Esophagus squamous epithelium (tissue), 5 donors: Measurements from ENCODE around the gene ITK. TPM values are rescaled to one million over a fixed set of nuclear protein-coding genes. Genes with fewer than 3 reads are reported as not detected.

Source experiments
- DNase-seq: peaks from one replicate; lab custom pipeline; 2025; lab: John Stamatoyannopoulos, UW
- H3K27ac ChIP-seq, 4 donors: fragments of 200-600 bp; sonication (generic); one replicate each; pipeline ENCODE4 v1.5.1; 2016 to 2019; ENCODE audit warnings: mild to moderate bottlenecking in 1 of 4
- H3K27me3 ChIP-seq, 4 donors: fragments of 200-600 bp; sonication (generic); 1 replicate in 3 of 4; 2 replicates in 1 of 4; pipeline versions ENCODE4 v1.5.1 to v1.6.0; 2017 to 2021; ENCODE audit warnings: antibody characterized with exemption in 1 of 4
- H3K36me3 ChIP-seq, 3 donors: fragments of 200-600 bp; sonication (generic); one replicate each; pipeline ENCODE4 v1.5.1; 2016 to 2019
- H3K4me1 ChIP-seq, 3 donors: fragments of 200-600 bp; sonication (generic); one replicate each; pipeline ENCODE4 v1.5.1; 2017 to 2019
- H3K4me3 ChIP-seq, 4 donors: fragments of 200-600 bp; sonication (generic); 1 replicate in 3 of 4; 2 replicates in 1 of 4; pipeline ENCODE4 v1.5.1; 2016 to 2019; ENCODE audit warnings: mild to moderate bottlenecking in 2 of 4, moderate library complexity in 1 of 4
- H3K9me3 ChIP-seq, 3 donors: fragments of 200-600 bp; sonication (generic); one replicate each; pipeline ENCODE4 v1.5.1; 2016 to 2019
- CTCF ChIP-seq, 6 experiments: fragments of 450-650 bp in 4 of 6; fragments of 200-600 bp in 2 of 6; sonication (generic) in 2 of 6; IDR thresholded peaks; one replicate each; pipeline ENCODE4 v1.5.1; 2016 to 2019; ENCODE audit warnings: antibody characterized with exemption in 6 of 6, mild to moderate bottlenecking in 4 of 6, moderate library complexity in 4 of 6
- POLR2A ChIP-seq, 4 donors: fragments of 450-650 bp; IDR thresholded peaks; one replicate each; pipeline ENCODE4 v1.6.1; 2017; ENCODE audit warnings: antibody characterized with exemption in 4 of 4, mild to moderate bottlenecking in 4 of 4, moderate library complexity in 3 of 4
- WGBS, 2 donors: methylation state at CpG; one replicate each; pipeline ENCODE4 v1.1.5; 2018; 5-methylcytosine and 5-hydroxymethylcytosine counted together
- intact Hi-C: fragments of 100-400 bp; cut with DNase I; formaldehyde crosslinking; loops from one replicate; pipeline ENCODE4 v1.15.0; 2022
- total RNA-seq, 4 donors: library from RNA; depleted of rRNA; stranded (reverse); fragments of >200 nt; gene quantifications; one replicate each; pipeline ENCODE4 v1.1.0, GENCODE V29; 2016
- donor health status: DM: yes; HTN: yes; CAD: no.

ITK gene
- total RNA-seq, 4 donors from 2014 or later, result 0.53 to 5.1 (median 3.9) TPM

DNA sequence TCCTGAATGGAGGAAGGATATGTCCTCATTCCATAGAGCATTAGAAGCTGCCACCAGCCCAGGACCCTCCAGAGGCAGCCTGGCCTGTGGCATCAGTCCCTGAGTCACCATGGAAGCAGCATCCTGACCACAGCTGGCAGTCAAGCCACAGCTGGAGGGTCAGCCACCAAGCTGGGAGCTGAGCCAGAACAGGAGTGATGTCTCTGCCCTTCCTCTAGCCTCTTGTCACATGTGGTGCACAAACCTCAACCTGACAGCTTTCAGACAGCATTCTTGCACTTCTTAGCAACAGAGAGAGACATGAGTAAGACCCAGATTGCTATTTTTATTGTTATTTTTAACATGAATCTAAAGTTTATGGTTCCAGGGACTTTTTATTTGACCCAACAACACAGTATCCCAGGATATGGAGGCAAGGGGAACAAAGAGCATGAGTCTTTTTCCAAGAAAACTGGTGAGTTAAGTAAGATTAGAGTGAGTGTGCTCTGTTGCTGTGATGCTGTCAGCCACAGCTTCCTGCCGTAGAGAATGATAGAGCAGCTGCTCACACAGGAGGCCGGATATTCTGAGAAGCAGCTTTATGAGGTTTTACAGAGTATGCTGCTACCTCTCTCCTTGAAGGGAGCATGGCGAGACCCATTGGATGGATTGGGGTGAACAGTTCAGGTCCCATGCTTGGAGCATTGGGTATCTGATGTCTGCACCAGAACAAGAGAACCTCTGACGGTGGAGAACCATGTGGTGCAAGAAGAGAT, 72.2 kb downstream of the ITK start:
- 39 to 48% methylated on average over 2 to 4 of the region's 4 CpGs for WGBS, 2 donors
- no peak for TF ChIP-seq POLR2A (IDR thresholded peaks at IDR 0.05)
- TF ChIP-seq CTCF (IDR thresholded peaks at IDR 0.05), result no peak
- peaks cover 0 to 7% (median 0%) of the 10 kb centered on the region in 4 donors for H3K27me3 ChIP-seq
- H3K9me3 ChIP-seq, result no peaks in the 10 kb centered on the region
- intact Hi-C loops, result no loop called here
- no peak for DNase-seq
- H3K4me1 ChIP-seq, result no peaks in the 10 kb centered on the region
- H3K4me3 ChIP-seq, result no peak overlapping the region
- no peaks in the 10 kb centered on the region for H3K36me3 ChIP-seq
- H3K27ac ChIP-seq, result peak overlapping the region in 1 of 4 donors; percentile 35

DNA sequence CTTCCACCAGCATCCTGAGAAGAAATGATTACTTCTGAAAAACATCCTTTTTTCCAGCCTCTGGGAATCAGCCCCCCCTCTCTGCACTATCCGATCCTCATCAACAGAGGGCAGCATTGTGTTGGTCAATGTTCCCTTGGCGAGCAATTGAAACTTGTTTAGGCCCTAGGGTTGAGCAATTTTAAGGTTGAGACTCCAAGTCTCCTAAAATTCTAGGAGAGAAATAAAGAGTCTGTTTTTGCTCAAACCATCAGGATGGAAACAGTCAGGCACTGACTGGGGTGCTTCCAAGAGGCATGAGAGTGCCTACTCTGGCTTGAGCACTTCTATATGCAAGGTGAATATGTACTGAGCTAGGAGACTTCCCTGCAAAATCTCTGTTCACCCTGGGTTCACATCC, 72.9 kb downstream of the ITK start:
- Histone ChIP-seq H3K4me3 (no peak overlapping the region), H3K27ac (no peak overlapping the region), H3K4me1 (no peaks in the 10 kb centered on the region), H3K9me3 (no peaks in the 10 kb centered on the region), H3K36me3 (no peaks in the 10 kb centered on the region), H3K27me3 (peaks cover 0 to 7% (median 0%) of the 10 kb centered on the region in 4 donors)
- no peak for DNase-seq
- TF ChIP-seq CTCF (IDR thresholded peaks at IDR 0.05) (peak; percentile 53 to 84 (median 76)), POLR2A (IDR thresholded peaks at IDR 0.05) (no peak)
- intact Hi-C loops, result no loop called here
- WGBS, 2 donors, result 0 to 6% methylated on average over 2 of the region's 2 CpGs

GRCh38 chr5:157258450-157258849, 77.8 kb downstream of the ITK start:
- H3K36me3 ChIP-seq, result no peaks in the 10 kb centered on the region
- H3K4me1 ChIP-seq, result no peaks in the 10 kb centered on the region
- intact Hi-C loops, result no loop called here
- no peak for DNase-seq
- no peak overlapping the region for H3K27ac ChIP-seq
- H3K9me3 ChIP-seq, result no peaks in the 10 kb centered on the region
- H3K4me3 ChIP-seq, result no peak overlapping the region
- peaks cover 0 to 10% (median 0%) of the 10 kb centered on the region in 4 donors for H3K27me3 ChIP-seq
- no peak for TF ChIP-seq POLR2A (IDR thresholded peaks at IDR 0.05)
- no peak for TF ChIP-seq CTCF (IDR thresholded peaks at IDR 0.05)
- 82 to 87% methylated on average over 6 of the region's 6 CpGs for WGBS, 2 donors

DNA sequence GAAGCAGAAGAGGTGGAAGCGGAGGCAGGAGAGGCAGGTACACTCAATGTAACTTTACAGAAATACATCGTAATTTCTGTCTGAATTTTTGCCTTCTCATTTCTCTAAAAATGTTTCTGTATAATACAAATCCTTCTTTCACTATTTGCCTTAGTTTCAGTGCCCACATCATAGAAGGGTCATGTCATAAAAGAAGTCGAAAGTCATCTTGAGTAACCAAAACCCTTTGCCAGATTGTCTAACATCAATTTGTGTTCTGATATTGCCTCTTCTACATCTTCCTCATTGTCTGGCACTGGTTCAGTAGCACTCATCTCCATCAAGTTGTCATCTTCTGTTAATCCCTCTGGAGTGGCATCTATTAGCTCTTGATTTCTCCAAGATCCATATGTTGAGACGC, 79.1 kb downstream of the ITK start:
- intact Hi-C loops, result no loop called here
- Histone ChIP-seq H3K36me3 (no peaks in the 10 kb centered on the region), H3K27ac (no peak overlapping the region), H3K4me3 (no peak overlapping the region), H3K27me3 (peaks cover 0 to 10% (median 0%) of the 10 kb centered on the region in 4 donors), H3K9me3 (no peaks in the 10 kb centered on the region), H3K4me1 (no peaks in the 10 kb centered on the region)
- WGBS, 2 donors, result 72 to 73% methylated on average over 4 of the region's 4 CpGs
- DNase-seq, result no peak
- TF ChIP-seq CTCF (IDR thresholded peaks at IDR 0.05) (no peak), POLR2A (IDR thresholded peaks at IDR 0.05) (no peak)

- H3K36me3 ChIP-seq, result no peaks in the 10 kb centered on the region
- H3K27ac ChIP-seq, result no peak overlapping the region
- TF ChIP-seq POLR2A (IDR thresholded peaks at IDR 0.05), result no peak
- no peak for TF ChIP-seq CTCF (IDR thresholded peaks at IDR 0.05)
- 64 to 71% methylated on average over 6 to 7 of the region's 7 CpGs for WGBS, 2 donors
- H3K4me3 ChIP-seq, result no peak overlapping the region
- H3K4me1 ChIP-seq, result peaks cover 7 to 31% (median 9%) of the 10 kb centered on the region in 3 donors
- intact Hi-C loops, result no loop called here
- DNase-seq, result no peak
- H3K27me3 ChIP-seq, result peaks cover 0 to 30% (median 0%) of the 10 kb centered on the region in 4 donors
- no peaks in the 10 kb centered on the region for H3K9me3 ChIP-seq
Observed at GRCh38 chr5:157263496-157264090, 83.0 kb downstream of the ITK start.
